Right ventricle myocardium inferior (tissue), 1 donor: ENCODE data around the gene FBXL16. TPM values are rescaled to one million over a fixed set of nuclear protein-coding genes. Genes with fewer than 3 reads are reported as not detected.
A peak's percentile ranks its signal among the peaks of the same experiment; 100 is the strongest.

ENCODE experiments used
- ATAC-seq: fragments of 200-7000 bp; cut with Tn5 transposase; one replicate; pipeline ENCODE4 v1.9.1; 2020; ENCODE audit warnings: mild to moderate bottlenecking, moderate library complexity
- DNase-seq: peaks from one replicate; pipeline ENCODE4 v3.0.0; 2021; ENCODE audit errors: missing footprints
- intact Hi-C: fragments of 100-400 bp; cut with DNase I; formaldehyde crosslinking; loops from one replicate; pipeline ENCODE4 v1.11.0; 2022
- total RNA-seq: library from RNA; stranded (reverse); fragmentation: NEBNext Ultra II Directional; extraction: Animal tissue kit (Norgen Biotek cat#: 25700); gene quantifications from one replicate; pipeline ENCODE4 v1.2.1, GENCODE V29; 2021
- donor health status: DM: no; HTN: yes; CAD: no; lungs with severe emphysema.

The FBXL16 gene
- total RNA-seq, 1 donor from 2014 or later = not detected

DNA sequence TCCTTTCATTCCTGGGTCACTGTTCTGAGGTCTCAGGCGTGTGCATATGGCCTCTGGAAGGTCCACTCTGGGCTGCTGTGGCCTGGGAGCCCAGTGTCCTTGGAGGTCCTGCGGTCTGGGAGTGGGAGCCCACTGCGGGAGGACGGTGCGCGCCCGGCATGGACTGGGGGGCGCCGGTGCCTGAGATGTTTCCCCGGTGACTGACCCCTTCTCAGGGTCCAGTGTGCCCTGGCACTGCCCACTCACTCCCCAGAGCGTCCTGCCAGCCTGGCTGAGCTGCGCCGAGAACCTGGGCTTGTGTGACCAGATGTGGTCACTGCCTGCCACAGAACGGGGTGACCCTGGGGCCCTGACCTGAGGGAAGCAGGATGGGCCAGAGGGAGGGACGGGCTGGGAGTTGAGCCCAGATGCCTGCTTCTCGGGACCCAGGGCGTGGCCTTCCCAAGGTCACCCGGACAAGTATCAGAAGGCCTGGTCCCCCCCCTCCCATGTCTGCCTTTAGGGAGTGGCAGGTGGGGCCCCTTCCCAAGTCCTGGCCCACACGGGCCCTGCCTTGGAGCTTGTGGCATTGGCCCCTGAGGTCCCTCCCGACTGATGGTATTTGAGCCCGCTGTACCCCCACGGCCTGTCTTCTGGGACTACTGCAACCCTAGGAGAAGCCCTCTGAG lies 31.3 kb downstream of the FBXL16 start:
- DNase-seq (no peak), ATAC-seq (no peak)
- intact Hi-C loops = no loop called here

DNA sequence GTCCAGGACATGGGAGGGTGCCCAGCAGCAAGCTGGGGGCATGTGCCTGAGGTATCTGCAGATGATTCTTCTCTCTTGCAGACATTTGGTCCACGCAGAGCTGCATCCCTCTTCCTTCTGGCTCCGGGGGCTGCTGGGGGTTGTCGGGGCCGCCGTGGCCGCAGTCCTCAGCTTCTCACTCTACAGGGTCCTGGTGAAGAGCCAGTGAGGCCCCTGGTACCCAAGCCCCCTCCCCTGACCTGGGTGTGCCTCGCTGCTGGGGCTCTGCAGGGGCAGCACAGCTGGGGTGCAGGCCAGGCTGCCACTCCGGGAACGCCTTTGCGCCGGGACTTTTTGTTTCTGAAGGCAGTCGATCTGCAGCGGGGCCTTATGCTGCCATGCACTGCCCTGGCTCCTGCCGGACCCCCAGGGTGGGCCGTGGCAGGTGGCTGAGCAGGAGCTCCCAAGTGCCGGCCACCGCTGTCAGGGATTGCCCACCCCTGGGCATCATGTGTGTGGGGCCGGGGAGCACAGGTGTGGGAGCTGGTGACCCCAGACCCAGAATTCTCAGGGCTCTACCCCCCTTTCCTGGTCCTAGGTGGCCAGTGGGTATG lies 32.1 kb downstream of the FBXL16 start:
- intact Hi-C loops = no loop called here
- DNase-seq = no peak

DNA sequence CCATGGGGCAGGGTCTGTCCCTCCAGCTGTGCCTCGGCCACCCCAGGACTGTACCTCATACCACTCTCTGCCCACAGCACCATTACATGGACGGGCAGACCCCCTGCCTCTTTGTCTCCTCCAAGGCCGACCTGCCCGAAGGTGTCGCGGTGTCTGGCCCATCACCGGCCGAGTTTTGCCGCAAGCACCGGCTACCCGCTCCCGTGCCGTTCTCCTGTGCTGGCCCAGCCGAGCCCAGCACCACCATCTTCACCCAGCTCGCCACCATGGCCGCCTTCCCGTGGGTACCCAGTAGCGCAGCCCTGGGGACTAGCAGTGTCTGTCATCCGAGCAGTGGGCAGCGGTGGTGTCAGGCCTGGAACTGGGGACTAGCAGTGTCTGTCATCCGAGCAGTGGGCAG lies 32.8 kb downstream of the FBXL16 start:
- ATAC-seq = no peak
- intact Hi-C loops = no loop called here

More for the DNA sequence above, 32.1 kb downstream of the FBXL16 start:
- no peak for ATAC-seq

GRCh38 chr16:672371-672770 lies 33.2 kb downstream of the FBXL16 start:
- DNase-seq = no peak
- intact Hi-C loops = no loop called here
- ATAC-seq = no peak

More for the DNA sequence above, 32.8 kb downstream of the FBXL16 start:
- DNase-seq = no peak

- no peak for ATAC-seq
- intact Hi-C loops = no loop called here
- DNase-seq = no peak
These were observed 34.1 kb downstream of the FBXL16 start for GRCh38 chr16:671353-672131.

DNA sequence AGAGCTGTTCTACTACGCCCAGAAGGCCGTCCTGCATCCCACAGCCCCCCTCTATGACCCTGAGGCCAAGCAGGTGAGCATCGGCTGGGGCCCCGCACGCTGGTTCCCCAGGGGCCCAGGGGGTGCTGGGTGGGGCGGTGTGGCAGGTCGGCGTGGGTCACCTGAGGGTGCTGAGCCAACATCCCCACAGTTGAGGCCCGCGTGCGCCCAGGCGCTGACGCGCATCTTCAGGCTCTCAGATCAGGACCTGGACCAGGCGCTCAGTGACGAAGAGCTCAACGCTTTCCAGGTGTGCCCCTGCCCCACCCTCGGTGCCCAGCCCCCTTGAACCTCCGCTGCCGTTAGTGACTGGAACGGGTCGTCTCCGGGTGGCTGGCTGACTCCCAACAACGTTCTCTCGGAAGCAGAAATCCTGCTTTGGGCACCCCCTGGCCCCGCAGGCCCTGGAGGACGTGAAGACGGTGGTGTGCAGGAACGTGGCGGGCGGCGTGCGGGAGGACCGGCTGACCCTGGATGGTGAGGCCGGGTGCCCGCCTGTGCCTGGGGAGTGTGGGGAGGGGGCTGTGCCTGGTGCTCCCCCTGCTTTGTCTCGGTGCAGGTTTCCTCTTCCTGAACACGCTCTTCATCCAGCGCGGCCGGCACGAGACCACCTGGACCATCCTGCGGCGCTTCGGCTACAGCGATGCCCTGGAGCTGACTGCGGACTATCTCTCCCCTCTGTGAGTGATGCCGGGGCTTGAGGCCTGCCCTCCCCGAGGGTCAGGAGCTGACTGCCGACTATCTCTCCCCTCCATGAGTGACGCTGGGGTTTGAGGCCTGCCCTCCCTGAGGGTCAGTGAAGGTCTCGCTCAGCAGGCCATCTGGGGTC lies 34.9 kb downstream of the FBXL16 start:
- ATAC-seq (no peak), DNase-seq (no peak)
- intact Hi-C loops = no loop called here

GRCh38 chr16:669666-670065 lies 35.9 kb downstream of the FBXL16 start:
- intact Hi-C loops = no loop called here
- ATAC-seq (no peak), DNase-seq (no peak)

DNA sequence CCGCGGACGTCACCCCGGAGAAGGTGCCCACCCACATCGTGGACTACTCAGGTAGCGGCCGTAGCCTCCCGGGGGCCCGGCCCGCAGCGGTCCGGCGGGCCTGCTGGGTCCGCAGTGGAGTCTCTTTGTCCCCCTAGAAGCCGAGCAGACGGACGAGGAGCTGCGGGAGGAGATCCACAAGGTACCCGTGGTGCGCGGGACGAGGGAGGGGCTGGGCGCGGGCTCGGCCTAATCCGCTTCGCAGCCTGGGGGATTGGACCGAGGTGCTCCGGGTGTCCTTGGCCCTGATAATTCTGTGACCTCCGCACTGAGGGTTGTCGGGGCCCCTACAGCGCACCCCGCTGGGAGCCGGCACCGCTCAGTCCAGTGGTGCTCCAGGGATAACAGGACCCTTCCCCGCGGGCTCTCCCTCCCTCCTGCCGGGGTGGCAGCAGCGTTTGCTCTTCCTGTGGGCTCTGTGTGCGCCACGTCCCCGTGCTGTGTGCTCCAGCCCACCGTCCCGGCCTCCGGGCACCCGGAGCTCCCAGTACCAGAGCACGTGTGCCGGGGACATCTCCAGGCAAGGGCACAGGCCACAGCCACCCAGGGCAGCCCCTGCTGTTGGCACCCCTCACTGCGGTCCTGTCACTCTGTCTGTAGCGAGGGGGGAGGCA lies 37.0 kb downstream of the FBXL16 start:
- no peak for ATAC-seq
- intact Hi-C loops = no loop called here
- no peak for DNase-seq

DNA sequence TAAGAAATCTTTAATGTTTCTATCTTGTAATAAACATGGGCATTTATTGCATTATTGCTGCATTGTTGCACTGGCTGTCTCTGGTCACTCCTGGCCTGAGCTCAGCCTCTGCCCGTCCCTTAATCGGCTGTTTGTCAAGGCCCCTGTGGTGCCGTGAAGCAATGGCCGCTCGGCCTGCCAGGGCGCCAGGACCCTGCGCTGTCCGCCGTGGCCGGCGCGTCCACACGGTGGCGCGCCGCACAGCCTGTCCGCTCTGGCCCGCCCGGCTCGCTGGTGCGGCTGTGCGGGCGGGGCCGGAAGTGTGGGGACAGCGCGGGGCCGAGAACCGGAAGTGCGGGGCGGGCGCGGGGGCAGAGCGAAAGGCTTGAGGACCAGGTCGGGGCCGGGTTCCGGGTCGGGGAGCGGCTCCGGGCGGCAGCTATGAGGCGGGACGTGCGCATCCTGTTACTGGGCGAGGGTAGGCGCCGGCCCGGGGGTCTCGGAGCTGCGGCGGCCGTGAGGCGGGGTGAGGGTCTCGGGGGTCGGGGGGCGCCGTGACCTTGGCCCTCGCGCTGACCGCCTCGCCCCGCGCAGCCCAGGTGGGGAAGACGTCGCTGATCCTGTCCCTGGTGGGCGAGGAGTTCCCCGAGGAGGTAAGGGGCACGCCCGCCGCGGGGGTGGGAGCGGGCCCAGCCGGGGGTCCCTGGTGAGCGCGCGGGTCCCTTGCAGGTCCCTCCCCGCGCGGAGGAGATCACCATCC lies 37.7 kb downstream of the FBXL16 start, which contains the start of gene RHOT2:
Gene RHOT2, plus strand, starts transcription at position 353 of the 739 bp plus-strand sequence. Its CDS starts 68 bp downstream, at position 421.
- ATAC-seq = peak; percentile 97
- intact Hi-C loops = no loop called here

GRCh38 chr16:667113-667779 lies 38.4 kb downstream of the FBXL16 start:
- DNase-seq (no peak), ATAC-seq (no peak)
- intact Hi-C loops = no loop called here

More for the DNA sequence above, 37.7 kb downstream of the FBXL16 start, which contains the start of gene RHOT2:
- DNase-seq = peak; percentile 96

GRCh38 chr16:666572-666971 lies 39.0 kb downstream of the FBXL16 start:
- intact Hi-C loops = no loop called here
- no peak for DNase-seq
- ATAC-seq = no peak

GRCh38 chr16:662597-662996 lies 43.0 kb downstream of the FBXL16 start:
- DNase-seq (no peak), ATAC-seq (no peak)
- intact Hi-C loops = loop anchor here (5.0 kb wide), 1 partner anchor 75 kb away; no protein-coding TSS in a partner anchor

DNA sequence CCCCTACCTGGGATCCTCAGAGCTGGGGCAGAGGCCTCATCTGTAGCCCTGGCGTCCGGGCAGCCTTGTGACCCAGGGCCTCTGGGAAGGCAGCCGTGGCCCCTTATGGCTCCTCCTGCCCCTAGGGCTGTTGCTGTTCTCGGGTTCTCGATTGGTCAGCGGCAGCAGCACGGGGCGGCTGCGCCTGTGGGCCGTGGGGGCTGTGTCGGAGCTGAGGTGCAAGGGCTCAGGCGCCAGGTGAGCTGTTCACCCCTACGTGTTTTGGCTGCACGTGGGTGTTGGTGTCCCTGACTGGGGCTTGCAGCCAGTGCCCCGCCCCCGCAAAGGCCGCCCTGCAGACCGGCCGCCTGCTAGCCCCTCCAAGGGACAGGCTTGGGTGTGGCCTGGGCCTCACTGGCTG lies 43.5 kb downstream of the FBXL16 start:
- ATAC-seq (no peak), DNase-seq (no peak)
- intact Hi-C loops = loop anchor here (5.0 kb wide), 1 partner anchor 75 kb away; no protein-coding TSS in a partner anchor

GRCh38 chr16:661184-661821 lies 44.3 kb downstream of the FBXL16 start:
- ATAC-seq (no peak), DNase-seq (no peak)
- intact Hi-C loops = loop anchor here (5.0 kb wide), 1 partner anchor 74 kb away; no protein-coding TSS in a partner anchor

GRCh38 chr16:660459-661183 lies 45.0 kb downstream of the FBXL16 start:
- intact Hi-C loops = loop anchor here (5.0 kb wide), 1 partner anchor 73 kb away; no protein-coding TSS in a partner anchor
- peak; percentile 96 for DNase-seq
- ATAC-seq = peak; percentile 89

- ATAC-seq (no peak), DNase-seq (no peak)
- intact Hi-C loops = loop anchor here (5.0 kb wide), 1 partner anchor 73 kb away; no protein-coding TSS in a partner anchor
These were observed 45.5 kb downstream of the FBXL16 start for GRCh38 chr16:660132-660458.
